ENCODE results near the gene CACNA2D3.

- TF ChIP-seq EZH2phosphoT487 (IDR thresholded peaks at IDR 0.05; ENCODE audit: insufficient read depth, low read depth) (no peak), EZH2 (IDR thresholded peaks at IDR 0.05; ENCODE audit: insufficient read depth, poor library complexity, severe bottlenecking) (no peak)
Measured at GRCh38 chr3:54126551-54126950, 4.2 kb downstream of the CACNA2D3 start.
